Measurements from ENCODE around the gene ST6GALNAC3.
A peak's percentile ranks its signal among the peaks of the same experiment; 100 is the strongest.

ST6GALNAC3 gene

GRCh38 chr1:76055987-76056386 is 18.6 kb upstream of the ST6GALNAC3 start:
- TF ChIP-seq CTCF (IDR thresholded peaks at IDR 0.05) = no peak
- no peak for TF ChIP-seq ZFX (IDR thresholded peaks at IDR 0.05; ENCODE audit: borderline replicate concordance)
- no peak overlapping the region for H3K27ac ChIP-seq

- no peak for TF ChIP-seq CTCF (IDR thresholded peaks at IDR 0.05)
- no peak for TF ChIP-seq ZFX (IDR thresholded peaks at IDR 0.05; ENCODE audit: borderline replicate concordance)
- H3K27ac ChIP-seq = peak overlapping the region; percentile 38
Observed at GRCh38 chr1:76059451-76059850, 15.1 kb upstream of the ST6GALNAC3 start.

- TF ChIP-seq ZFX (IDR thresholded peaks at IDR 0.05; ENCODE audit: borderline replicate concordance) (no peak), CTCF (IDR thresholded peaks at IDR 0.05) (no peak)
Observed at GRCh38 chr1:76065270-76065669, 9.3 kb upstream of the ST6GALNAC3 start.

GRCh38 chr1:76066394-76066793 is 8.2 kb upstream of the ST6GALNAC3 start:
- no peak overlapping the region for H3K27ac ChIP-seq
- no peak for TF ChIP-seq CTCF (IDR thresholded peaks at IDR 0.05)
- no peak for TF ChIP-seq ZFX (IDR thresholded peaks at IDR 0.05; ENCODE audit: borderline replicate concordance)

More at GRCh38 chr1:76065270-76065669, 9.3 kb upstream of the ST6GALNAC3 start:
- H3K27ac ChIP-seq = no peak overlapping the region

GRCh38 chr1:76068542-76068941 is 6.0 kb upstream of the ST6GALNAC3 start:
- TF ChIP-seq ZFX (IDR thresholded peaks at IDR 0.05; ENCODE audit: borderline replicate concordance) (no peak), CTCF (IDR thresholded peaks at IDR 0.05) (no peak)
- H3K27ac ChIP-seq = peak overlapping the region; percentile 63

GRCh38 chr1:76068953-76069561 is 5.5 kb upstream of the ST6GALNAC3 start:
- peak overlapping the region; percentile 63 for H3K27ac ChIP-seq
- no peak for TF ChIP-seq CTCF (IDR thresholded peaks at IDR 0.05)
- no peak for TF ChIP-seq ZFX (IDR thresholded peaks at IDR 0.05; ENCODE audit: borderline replicate concordance)

- TF ChIP-seq CTCF (IDR thresholded peaks at IDR 0.05) (no peak), ZFX (IDR thresholded peaks at IDR 0.05; ENCODE audit: borderline replicate concordance) (no peak)
Observed at GRCh38 chr1:76070538-76070937, 4.0 kb upstream of the ST6GALNAC3 start.

More at GRCh38 chr1:76070538-76070937, 4.0 kb upstream of the ST6GALNAC3 start:
- no peak overlapping the region for H3K27ac ChIP-seq

Data from 22Rv1 (cell line).